ENCODE measurements around the gene TRIM44. TPM values are rescaled to one million over a fixed set of nuclear protein-coding genes. Genes with fewer than 3 reads are reported as not detected.

The TRIM44 gene
- 10 to 100 TPM; 37.2 to 69.6 (median 59.6) TPM for polyA plus RNA-seq (ENCODE audit: low read depth in 6 of 6)

- peak; percentile 85 for DNase-seq
- ATAC-seq (ENCODE audit: low read depth in 2 of 2) = peak; percentile 83 to 85
Observed at GRCh38 chr11:35662649-35663407, at the start of gene TRIM44. TSS of gene TRIM44 (plus strand) at chr11:35662775. CDS start at chr11:35663112, 337 bp downstream.

GRCh38 chr11:35614939-35615569 lies 47.5 kb upstream of the TRIM44 start:
- H3K4me3 Mint-ChIP-seq = no peak overlapping the region
- peaks cover 0 to 1% (median 0%) of the 10 kb centered on the region in 7 donors for H3K9me3 Mint-ChIP-seq
- H3K4me1 Mint-ChIP-seq = peaks cover 5 to 18% (median 9%) of the 10 kb centered on the region in 3 donors
- ATAC-seq (ENCODE audit: low read depth in 2 of 2) (no peak), DNase-seq (no peak)
- H3K36me3 Mint-ChIP-seq = no peaks in the 10 kb centered on the region
- H3K27ac Mint-ChIP-seq = no peak overlapping the region
- peaks cover 40 to 55% (median 48%) of the 10 kb centered on the region in 3 donors for H3K27me3 Mint-ChIP-seq

More at GRCh38 chr11:35662649-35663407, at the start of gene TRIM44:
- peaks cover 32 to 46% of the 10 kb centered on the region in 2 donors for H3K36me3 Mint-ChIP-seq
- peak within 1 kb of the TSS; percentile 98 to 99 (median 99) for H3K27ac Mint-ChIP-seq
- H3K9me3 Mint-ChIP-seq = peaks cover 4 to 42% (median 32%) of the 10 kb centered on the region in 7 donors
- H3K4me3 Mint-ChIP-seq = peak within 1 kb of the TSS; percentile 94 to 100 (median 99)
- peaks cover 35 to 46% (median 37%) of the 10 kb centered on the region in 3 donors for H3K4me1 Mint-ChIP-seq
- H3K27me3 Mint-ChIP-seq = peaks cover 0 to 8% (median 8%) of the 10 kb centered on the region in 3 donors

- no peak overlapping the region for H3K27ac Mint-ChIP-seq
- peaks cover 5 to 23% (median 10%) of the 10 kb centered on the region in 3 donors for H3K4me1 Mint-ChIP-seq
- DNase-seq = peak; percentile 31
- peak overlapping the region in 1 of 8 donors; percentile 85 for H3K4me3 Mint-ChIP-seq
- H3K36me3 Mint-ChIP-seq = no peaks in the 10 kb centered on the region
- H3K9me3 Mint-ChIP-seq = peaks cover 0 to 1% (median 0%) of the 10 kb centered on the region in 7 donors
- H3K27me3 Mint-ChIP-seq = peaks cover 40 to 54% (median 51%) of the 10 kb centered on the region in 3 donors
- peak in 1 of 2 donors; percentile 15 for ATAC-seq (ENCODE audit: low read depth in 2 of 2)
Observed at GRCh38 chr11:35615921-35616900, 46.4 kb upstream of the TRIM44 start.

GRCh38 chr11:35617316-35617686 lies 45.3 kb upstream of the TRIM44 start:
- peak overlapping the region; percentile 79 to 91 (median 88) for H3K4me3 Mint-ChIP-seq
- H3K9me3 Mint-ChIP-seq = peaks cover 0 to 1% (median 0%) of the 10 kb centered on the region in 7 donors
- peaks cover 5 to 23% (median 10%) of the 10 kb centered on the region in 3 donors for H3K4me1 Mint-ChIP-seq
- no peak for DNase-seq
- peaks cover 35 to 53% (median 53%) of the 10 kb centered on the region in 3 donors for H3K27me3 Mint-ChIP-seq
- no peak overlapping the region for H3K27ac Mint-ChIP-seq
- no peak for ATAC-seq (ENCODE audit: low read depth in 2 of 2)
- H3K36me3 Mint-ChIP-seq = no peaks in the 10 kb centered on the region

- ATAC-seq (ENCODE audit: low read depth in 2 of 2) (peak; percentile 20 to 24), DNase-seq (peak; percentile 16)
- Mint-ChIP-seq H3K4me3 (peak within 1 kb of the TSS; percentile 79 to 91 (median 88)), H3K4me1 (peaks cover 5 to 23% (median 10%) of the 10 kb centered on the region in 3 donors), H3K9me3 (peaks cover 0 to 1% (median 0%) of the 10 kb centered on the region in 7 donors), H3K27ac (peak within 1 kb of the TSS in 1 of 6 donors; percentile 47), H3K27me3 (peaks cover 29 to 59% (median 53%) of the 10 kb centered on the region in 3 donors), H3K36me3 (no peaks in the 10 kb centered on the region)
Observed at GRCh38 chr11:35617687-35618496, 44.7 kb upstream of the TRIM44 start, which contains the start of gene FJX1. TSS of gene FJX1 (plus strand) at chr11:35618460. CDS start at chr11:35618637, 177 bp downstream.

GRCh38 chr11:35618497-35619115 lies 44.0 kb upstream of the TRIM44 start:
- DNase-seq = peak; percentile 20
- peak; percentile 34 for ATAC-seq (ENCODE audit: low read depth in 2 of 2)
- peaks cover 0 to 1% (median 0%) of the 10 kb centered on the region in 7 donors for H3K9me3 Mint-ChIP-seq

GRCh38 chr11:35619116-35619854 lies 43.3 kb upstream of the TRIM44 start:
- no peak overlapping the region for H3K27ac Mint-ChIP-seq
- H3K27me3 Mint-ChIP-seq = peaks cover 26 to 52% (median 51%) of the 10 kb centered on the region in 3 donors
- H3K4me3 Mint-ChIP-seq = peak overlapping the region; percentile 69 to 86 (median 80)
- DNase-seq (peak; percentile 24), ATAC-seq (ENCODE audit: low read depth in 2 of 2) (peak; percentile 48 to 52)
- peaks cover 0 to 1% (median 0%) of the 10 kb centered on the region in 7 donors for H3K9me3 Mint-ChIP-seq
- H3K4me1 Mint-ChIP-seq = peaks cover 5 to 23% (median 10%) of the 10 kb centered on the region in 3 donors
- H3K36me3 Mint-ChIP-seq = no peaks in the 10 kb centered on the region

More at GRCh38 chr11:35618497-35619115, 44.0 kb upstream of the TRIM44 start:
- Mint-ChIP-seq H3K4me3 (peak overlapping the region in 6 of 8 donors; percentile 35 to 87 (median 54)), H3K4me1 (peaks cover 5 to 23% (median 10%) of the 10 kb centered on the region in 3 donors), H3K36me3 (no peaks in the 10 kb centered on the region), H3K27ac (no peak overlapping the region), H3K27me3 (peaks cover 24 to 56% (median 51%) of the 10 kb centered on the region in 3 donors)

GRCh38 chr11:35619855-35620640 lies 42.5 kb upstream of the TRIM44 start:
- Mint-ChIP-seq H3K9me3 (peaks cover 0 to 1% (median 0%) of the 10 kb centered on the region in 7 donors), H3K36me3 (no peaks in the 10 kb centered on the region), H3K4me3 (peak overlapping the region; percentile 69 to 86 (median 79)), H3K27me3 (peaks cover 26 to 54% (median 54%) of the 10 kb centered on the region in 3 donors), H3K4me1 (peaks cover 5 to 23% (median 10%) of the 10 kb centered on the region in 3 donors), H3K27ac (peak overlapping the region in 1 of 6 donors; percentile 15)
- ATAC-seq (ENCODE audit: low read depth in 2 of 2) = no peak
- no peak for DNase-seq

GRCh38 chr11:35620795-35621194 lies 41.8 kb upstream of the TRIM44 start:
- H3K27ac Mint-ChIP-seq = no peak overlapping the region

GRCh38 chr11:35621620-35622019 lies 41.0 kb upstream of the TRIM44 start:
- DNase-seq = no peak
- ATAC-seq (ENCODE audit: low read depth in 2 of 2) = no peak
- peaks cover 0 to 1% (median 0%) of the 10 kb centered on the region in 7 donors for H3K9me3 Mint-ChIP-seq
- H3K4me3 Mint-ChIP-seq = peak overlapping the region in 1 of 8 donors; percentile 63
- peaks cover 5 to 23% (median 10%) of the 10 kb centered on the region in 3 donors for H3K4me1 Mint-ChIP-seq
- peaks cover 38 to 60% (median 58%) of the 10 kb centered on the region in 3 donors for H3K27me3 Mint-ChIP-seq
- H3K36me3 Mint-ChIP-seq = no peaks in the 10 kb centered on the region
- H3K27ac Mint-ChIP-seq = no peak overlapping the region

More at GRCh38 chr11:35620795-35621194, 41.8 kb upstream of the TRIM44 start:
- H3K36me3 Mint-ChIP-seq = no peaks in the 10 kb centered on the region
- DNase-seq = no peak
- peak overlapping the region in 3 of 8 donors; percentile 8 to 82 (median 45) for H3K4me3 Mint-ChIP-seq
- peaks cover 5 to 23% (median 10%) of the 10 kb centered on the region in 3 donors for H3K4me1 Mint-ChIP-seq
- peaks cover 0 to 1% (median 0%) of the 10 kb centered on the region in 7 donors for H3K9me3 Mint-ChIP-seq
- peaks cover 30 to 57% (median 56%) of the 10 kb centered on the region in 3 donors for H3K27me3 Mint-ChIP-seq
- no peak for ATAC-seq (ENCODE audit: low read depth in 2 of 2)

All from naive B cell (primary cell).